Endodermal cell (in vitro differentiated cells): Measurements from ENCODE around the gene RBMS3. TPM values are rescaled to one million over a fixed set of nuclear protein-coding genes. Genes with fewer than 3 reads are reported as not detected.

Experiments used
- DNase-seq: peaks from one replicate; pipeline ENCODE4 v3.0.0-alpha.2; 2017
- H3K27ac ChIP-seq: 2 replicates; pipeline ENCODE4 v1.5.1; 2013; ENCODE audit warnings: mild to moderate bottlenecking, low read depth, low read length, moderate library complexity
- H3K27me3 ChIP-seq: 2 replicates; pipeline ENCODE4 v1.6.1; 2013; ENCODE audit warnings: mild to moderate bottlenecking, low read length, moderate library complexity; ENCODE audit not compliant: insufficient read depth, control insufficient read depth, poor library complexity, severe bottlenecking
- H3K36me3 ChIP-seq: 2 replicates; pipeline ENCODE4 v1.7.0; 2013; ENCODE audit warnings: mild to moderate bottlenecking, low read length, moderate library complexity; ENCODE audit not compliant: control insufficient read depth, insufficient read depth
- H3K4me1 ChIP-seq: one replicate; pipeline ENCODE4 v1.7.0; 2013; ENCODE audit warnings: low read length; ENCODE audit not compliant: control insufficient read depth, insufficient read depth
- H3K4me3 ChIP-seq: 2 replicates; pipeline ENCODE4 v1.5.1; 2013; ENCODE audit warnings: mild to moderate bottlenecking, low read length, moderate library complexity
- H3K9ac ChIP-seq: 2 replicates; pipeline ENCODE4 v1.6.1; 2013; ENCODE audit warnings: mild to moderate bottlenecking, low read length, moderate library complexity; ENCODE audit not compliant: poor library complexity, severe bottlenecking; ENCODE audit errors: extremely low read depth
- H3K9me3 ChIP-seq: 2 replicates; pipeline ENCODE4 v1.6.1; 2013; ENCODE audit warnings: mild to moderate bottlenecking, low read length, moderate library complexity; ENCODE audit not compliant: control insufficient read depth
- H3K27ac Mint-ChIP-seq: 2 replicates; pipeline ENCODE4 v1.8.0; 2020; ENCODE audit warnings: mixed read lengths
- H3K27me3 Mint-ChIP-seq: 2 replicates; pipeline ENCODE4 v1.8.0; 2021; ENCODE audit warnings: mild to moderate bottlenecking, mixed read lengths; ENCODE audit not compliant: insufficient read depth
- H3K36me3 Mint-ChIP-seq: 2 replicates; pipeline ENCODE4 v1.8.0; 2020; ENCODE audit warnings: low read depth, mixed read lengths
- H3K4me1 Mint-ChIP-seq: 2 replicates; pipeline ENCODE4 v1.8.0; 2020; ENCODE audit warnings: mixed read lengths
- H3K4me3 Mint-ChIP-seq: 2 replicates; pipeline ENCODE4 v1.8.0; 2020; ENCODE audit warnings: mild to moderate bottlenecking, moderate library complexity, mixed read lengths
- H3K9me3 Mint-ChIP-seq: 2 replicates; pipeline ENCODE4 v1.8.0; 2020; ENCODE audit warnings: mild to moderate bottlenecking, mixed read lengths
- CTCF ChIP-seq: fragments of 200-600 bp; sonication (generic); conservative IDR thresholded peaks from 2 replicates; pipeline ENCODE4 v1.5.0; 2021; ENCODE audit warnings: antibody characterized with exemption, mild to moderate bottlenecking
- WGBS, 2 experiments: methylation state at CpG; one replicate each; pipeline versions ENCODE4 v1.1.5 to v1.1.7; 2013; ENCODE audit warnings: missing lambda C conversion rate in 2 of 2, mixed read lengths in 1 of 2; ENCODE audit not compliant: insufficient coverage in 1 of 2, insufficient read length in 1 of 2; 5-methylcytosine and 5-hydroxymethylcytosine counted together
- total RNA-seq, 2 donors: library from RNA; stranded (reverse); fragmentation: NEBNext Ultra II Directional in 1 of 2; extraction: Animal tissue kit (Norgen Biotek cat#: 25700) in 1 of 2; gene quantifications; 2 replicates in 1 of 2; 3 replicates in 1 of 2; pipeline ENCODE4 v1.2.1, GENCODE V29; 2021

The RBMS3 gene
- total RNA-seq, 2 donors from 2014 or later = 2.0 to 7.3 TPM

DNA sequence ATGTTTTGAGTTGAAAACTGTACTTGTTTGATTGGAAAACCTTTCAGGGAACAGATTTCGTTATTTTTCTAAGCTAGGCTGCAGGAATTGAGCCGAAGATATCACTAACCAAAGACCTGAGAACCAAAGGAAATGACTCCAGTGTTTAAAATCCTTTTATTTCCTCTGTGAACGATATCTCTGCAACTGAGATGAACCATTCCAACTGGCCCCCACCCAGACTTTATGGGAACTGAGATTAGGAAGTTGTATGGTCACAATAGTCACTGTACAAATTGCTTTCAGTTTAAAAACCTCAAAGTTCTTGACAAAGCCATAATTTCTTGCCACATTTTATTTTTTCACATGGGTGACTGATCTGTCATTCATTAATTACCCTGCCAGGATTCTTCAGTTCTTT is 232.4 kb downstream of the RBMS3 start:
- H3K4me1 ChIP-seq = no peaks in the 10 kb centered on the region
- H3K9me3 ChIP-seq = no peaks in the 10 kb centered on the region
- peak overlapping the region; percentile 73 for H3K27ac ChIP-seq
- 89 to 93% methylated on average over 2 to 3 of the region's 3 CpGs for WGBS, 2 experiments
- H3K9ac ChIP-seq = no peak overlapping the region
- Mint-ChIP-seq H3K36me3 (no peaks in the 10 kb centered on the region), H3K27ac (peak overlapping the region; percentile 42), H3K9me3 (no peaks in the 10 kb centered on the region), H3K4me3 (no peak overlapping the region), H3K27me3 (no peaks in the 10 kb centered on the region), H3K4me1 (peaks cover 10% of the 10 kb centered on the region)
- no peak for DNase-seq
- no peak overlapping the region for H3K4me3 ChIP-seq
- no peak for TF ChIP-seq CTCF
- H3K36me3 ChIP-seq = no peaks in the 10 kb centered on the region
- H3K27me3 ChIP-seq = no peaks in the 10 kb centered on the region

- H3K9me3 Mint-ChIP-seq = no peaks in the 10 kb centered on the region
- peaks cover 10% of the 10 kb centered on the region for H3K4me1 Mint-ChIP-seq
- H3K9ac ChIP-seq = no peak overlapping the region
- H3K4me3 Mint-ChIP-seq = no peak overlapping the region
- H3K27ac ChIP-seq = no peak overlapping the region
- H3K9me3 ChIP-seq = no peaks in the 10 kb centered on the region
- no peaks in the 10 kb centered on the region for H3K27me3 Mint-ChIP-seq
- no peaks in the 10 kb centered on the region for H3K36me3 ChIP-seq
- no peaks in the 10 kb centered on the region for H3K4me1 ChIP-seq
- no peaks in the 10 kb centered on the region for H3K27me3 ChIP-seq
- WGBS, 2 experiments = 86 to 100% methylated on average over 1 to 2 of the region's 3 CpGs
- no peak overlapping the region for H3K27ac Mint-ChIP-seq
- H3K4me3 ChIP-seq = no peak overlapping the region
- no peak for DNase-seq
- TF ChIP-seq CTCF = no peak
- H3K36me3 Mint-ChIP-seq = no peaks in the 10 kb centered on the region
Measured at GRCh38 chr3:29514170-29514569, 233.3 kb downstream of the RBMS3 start.

DNA sequence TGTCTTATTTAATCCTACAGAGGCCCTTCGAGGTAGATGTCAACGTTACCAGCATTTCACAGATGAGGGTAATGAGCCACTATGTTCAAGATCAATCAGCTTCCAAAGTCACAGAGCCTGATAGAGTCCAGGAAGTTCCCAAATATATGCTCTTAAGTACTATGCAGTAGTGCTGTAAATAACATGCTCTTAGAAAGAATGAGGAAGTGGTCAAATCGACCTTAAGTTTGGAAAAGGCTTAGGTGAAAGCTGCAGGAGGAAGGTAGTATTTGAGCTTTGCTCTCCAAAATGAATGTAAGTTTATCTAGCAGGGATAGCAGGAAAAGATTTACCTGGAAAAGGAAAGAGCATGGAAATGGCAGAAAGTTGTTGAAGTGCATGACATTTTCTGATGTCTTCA is 234.0 kb downstream of the RBMS3 start:
- Histone ChIP-seq H3K27ac (no peak overlapping the region), H3K9ac (no peak overlapping the region)
- WGBS, 2 experiments = 67 to 78% methylated on average over 1 to 3 of the region's 3 CpGs

More for the DNA sequence above, 234.0 kb downstream of the RBMS3 start:
- Mint-ChIP-seq H3K4me3 (no peak overlapping the region), H3K27ac (peak overlapping the region; percentile 12), H3K36me3 (no peaks in the 10 kb centered on the region), H3K27me3 (no peaks in the 10 kb centered on the region), H3K9me3 (no peaks in the 10 kb centered on the region), H3K4me1 (peaks cover 10% of the 10 kb centered on the region)
- Histone ChIP-seq H3K27me3 (no peaks in the 10 kb centered on the region), H3K9me3 (no peaks in the 10 kb centered on the region), H3K4me3 (no peak overlapping the region), H3K4me1 (no peaks in the 10 kb centered on the region), H3K36me3 (no peaks in the 10 kb centered on the region)
- TF ChIP-seq CTCF = no peak
- DNase-seq = no peak
